ENCODE data around the gene ARHGAP15.

Gene ARHGAP15

DNA sequence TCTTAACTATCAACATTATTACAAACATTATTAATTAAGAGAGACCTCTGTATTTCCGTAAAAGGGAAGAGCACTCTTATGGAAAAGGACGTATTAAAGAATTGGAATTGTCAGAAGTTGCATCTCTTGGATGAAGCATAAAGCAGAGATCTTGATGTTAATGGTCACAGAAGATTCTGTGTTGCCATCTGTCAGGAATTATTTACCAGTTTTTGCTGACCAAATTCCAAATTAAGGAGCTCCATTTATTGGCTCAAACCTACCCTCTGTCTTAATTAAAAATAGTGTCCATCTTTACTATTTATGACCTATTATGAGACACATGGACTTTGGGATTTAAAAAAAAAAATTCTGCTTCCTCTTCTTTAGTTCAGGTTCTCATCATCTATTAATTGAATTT, 232.1 kb downstream of the ARHGAP15 start:
- DNase-seq (ENCODE audit: low read depth): no peak
- TF ChIP-seq, protein P1, sequence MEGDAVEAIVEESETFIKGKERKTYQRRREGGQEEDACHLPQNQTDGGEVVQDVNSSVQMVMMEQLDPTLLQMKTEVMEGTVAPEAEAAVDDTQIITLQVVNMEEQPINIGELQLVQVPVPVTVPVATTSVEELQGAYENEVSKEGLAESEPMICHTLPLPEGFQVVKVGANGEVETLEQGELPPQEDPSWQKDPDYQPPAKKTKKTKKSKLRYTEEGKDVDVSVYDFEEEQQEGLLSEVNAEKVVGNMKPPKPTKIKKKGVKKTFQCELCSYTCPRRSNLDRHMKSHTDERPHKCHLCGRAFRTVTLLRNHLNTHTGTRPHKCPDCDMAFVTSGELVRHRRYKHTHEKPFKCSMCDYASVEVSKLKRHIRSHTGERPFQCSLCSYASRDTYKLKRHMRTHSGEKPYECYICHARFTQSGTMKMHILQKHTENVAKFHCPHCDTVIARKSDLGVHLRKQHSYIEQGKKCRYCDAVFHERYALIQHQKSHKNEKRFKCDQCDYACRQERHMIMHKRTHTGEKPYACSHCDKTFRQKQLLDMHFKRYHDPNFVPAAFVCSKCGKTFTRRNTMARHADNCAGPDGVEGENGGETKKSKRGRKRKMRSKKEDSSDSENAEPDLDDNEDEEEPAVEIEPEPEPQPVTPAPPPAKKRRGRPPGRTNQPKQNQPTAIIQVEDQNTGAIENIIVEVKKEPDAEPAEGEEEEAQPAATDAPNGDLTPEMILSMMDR (IDR thresholded peaks at IDR 0.05; ENCODE audit: low read depth, low read length, missing control alignments): no peak
- H3K4me3 ChIP-seq (ENCODE audit: low read depth, low read length): no peak overlapping the region

DNA sequence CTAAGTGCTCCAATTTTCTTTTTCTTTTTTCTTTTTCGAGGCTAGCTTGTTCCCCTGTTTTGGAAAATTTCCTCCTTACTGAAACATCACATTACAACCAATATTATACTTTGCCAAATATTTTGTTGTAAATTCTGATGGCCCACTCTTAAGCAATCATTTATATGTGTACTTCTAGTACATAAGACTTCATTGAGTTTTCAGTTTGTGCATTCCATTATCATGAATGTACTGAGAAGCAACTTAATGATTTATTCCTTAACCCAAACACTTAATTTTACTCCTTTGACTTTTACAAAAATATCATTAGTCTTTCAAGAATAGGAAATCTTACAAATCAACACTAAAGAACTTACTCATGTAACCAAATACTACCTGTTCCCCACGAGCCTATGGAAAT, 242.4 kb downstream of the ARHGAP15 start:
- DNase-seq (ENCODE audit: low read depth): no peak
- H3K4me3 ChIP-seq (ENCODE audit: low read depth, low read length): no peak overlapping the region
- TF ChIP-seq, protein P1 (IDR thresholded peaks at IDR 0.05; ENCODE audit: low read depth, low read length, missing control alignments): no peak

DNA sequence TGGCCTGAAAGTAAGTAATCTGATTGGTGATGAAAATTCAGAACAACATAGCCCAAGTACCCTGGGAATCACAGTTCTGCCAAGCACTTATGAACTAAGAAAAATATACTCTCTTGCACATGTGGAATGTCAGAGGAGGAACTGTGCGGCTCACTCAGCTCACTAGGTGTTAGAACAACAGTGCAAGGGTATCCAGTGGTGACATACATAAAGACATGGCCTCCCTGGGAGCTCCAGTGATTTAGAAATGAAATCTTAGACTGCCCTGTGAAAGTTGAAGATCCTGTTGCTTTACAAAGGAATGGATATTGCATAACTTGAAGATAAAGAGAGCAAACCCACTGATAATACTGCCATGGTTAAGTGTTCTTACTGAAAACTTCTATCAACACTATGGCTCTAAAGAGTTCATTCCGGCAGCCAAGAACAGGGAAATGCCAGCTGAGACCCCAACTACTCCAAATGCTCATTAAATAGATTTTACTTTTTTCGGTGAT, 246.2 kb downstream of the ARHGAP15 start:
- TF ChIP-seq, protein P1 (IDR thresholded peaks at IDR 0.05; ENCODE audit: low read depth, low read length, missing control alignments): no peak
- H3K4me3 ChIP-seq (ENCODE audit: low read depth, low read length): no peak overlapping the region
- DNase-seq (ENCODE audit: low read depth): no peak

DNA sequence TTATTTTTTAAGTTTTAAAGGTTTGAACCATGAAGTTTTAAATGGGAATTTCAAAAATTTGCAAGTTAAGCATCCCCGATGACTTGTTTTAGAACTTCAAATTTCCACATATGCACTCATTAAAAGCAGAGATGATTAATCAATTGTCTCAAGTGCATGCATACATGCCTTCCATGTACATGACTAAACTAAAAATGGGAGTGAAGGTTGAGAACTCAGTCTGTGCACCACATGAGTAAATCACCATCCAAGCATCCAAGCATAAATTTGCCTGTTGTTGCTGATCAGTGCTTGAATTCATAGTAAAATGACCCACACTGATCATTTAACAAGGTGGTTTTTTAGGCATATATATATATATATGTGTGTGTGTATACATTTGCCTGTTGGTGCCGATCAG, 249.8 kb downstream of the ARHGAP15 start:
- H3K4me3 ChIP-seq (ENCODE audit: low read depth, low read length): no peak overlapping the region
- TF ChIP-seq, protein P1 (IDR thresholded peaks at IDR 0.05; ENCODE audit: low read depth, low read length, missing control alignments): no peak
- no peak for DNase-seq (ENCODE audit: low read depth)

DNA sequence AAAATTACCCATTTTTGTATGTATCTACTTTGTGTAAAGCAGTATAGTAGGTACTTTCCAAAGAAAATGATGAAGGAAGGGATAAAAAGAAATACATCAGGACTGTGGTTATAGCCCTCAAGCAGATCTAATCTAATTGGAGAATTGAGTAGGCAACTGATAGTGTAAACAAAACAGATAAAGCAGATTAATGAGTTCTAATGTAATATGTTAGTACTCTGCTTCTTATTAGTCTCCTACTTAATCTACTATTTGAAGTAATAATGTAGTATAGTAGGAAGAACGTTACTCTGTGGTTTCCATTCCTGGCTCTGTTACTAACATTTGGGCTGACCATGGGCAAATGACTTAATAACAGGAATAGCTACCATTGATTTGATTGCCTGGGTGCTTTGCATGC, 250.7 kb downstream of the ARHGAP15 start:
- no peak for DNase-seq (ENCODE audit: low read depth)
- H3K4me3 ChIP-seq (ENCODE audit: low read depth, low read length): no peak overlapping the region
- TF ChIP-seq, protein P1 (IDR thresholded peaks at IDR 0.05; ENCODE audit: low read depth, low read length, missing control alignments): no peak

DNA sequence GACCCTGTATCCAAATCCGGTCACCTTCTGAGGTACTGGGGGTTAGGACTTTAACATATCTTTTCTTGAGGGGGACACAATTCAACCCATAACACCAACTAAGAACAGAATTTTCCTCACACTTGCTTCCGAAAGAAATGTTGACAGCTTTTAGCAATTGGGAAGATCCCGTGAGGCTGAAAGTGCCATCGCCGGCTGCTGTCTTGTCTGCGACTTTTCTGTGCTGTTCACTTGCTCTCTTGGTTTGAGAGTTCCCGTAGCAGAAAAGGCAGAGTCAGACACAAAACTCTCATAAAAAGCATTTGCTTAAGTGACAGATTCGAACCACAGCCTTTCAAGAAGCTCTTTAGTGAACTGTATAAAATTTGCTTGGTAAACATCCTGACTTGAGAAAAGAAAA, 253.4 kb downstream of the ARHGAP15 start:
- no peak overlapping the region for H3K4me3 ChIP-seq (ENCODE audit: low read depth, low read length)
- no peak for DNase-seq (ENCODE audit: low read depth)
- TF ChIP-seq, protein P1 (IDR thresholded peaks at IDR 0.05; ENCODE audit: low read depth, low read length, missing control alignments): no peak

DNA sequence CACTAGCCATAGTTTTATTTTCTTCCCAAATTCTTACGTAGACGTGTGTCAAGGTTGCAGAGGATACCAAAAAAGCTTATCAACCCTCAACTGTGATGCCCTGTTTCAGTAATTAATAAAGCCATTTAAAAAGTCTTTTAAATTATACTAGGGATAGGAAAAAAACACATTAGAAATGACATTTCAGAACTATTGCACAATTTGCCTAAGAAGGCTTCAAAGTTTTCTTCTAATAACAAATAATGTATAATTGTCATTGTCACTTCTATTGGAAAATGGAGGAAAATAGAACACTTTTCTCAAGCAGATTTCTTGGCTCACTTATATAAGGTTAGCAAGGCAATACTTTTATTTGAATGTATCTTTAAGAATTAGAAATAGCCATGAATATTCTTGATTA, 253.8 kb downstream of the ARHGAP15 start:
- DNase-seq (ENCODE audit: low read depth): no peak
- no peak overlapping the region for H3K4me3 ChIP-seq (ENCODE audit: low read depth, low read length)

More for the DNA sequence above, 253.8 kb downstream of the ARHGAP15 start:
- TF ChIP-seq, protein P1 (IDR thresholded peaks at IDR 0.05; ENCODE audit: low read depth, low read length, missing control alignments): no peak

All from GM12864 (cell line).